ENCODE results near the gene LHX2. TPM values are rescaled to one million over a fixed set of nuclear protein-coding genes. Genes with fewer than 3 reads are reported as not detected.

The LHX2 gene
- total RNA-seq, 1 experiment from 2014 or later: 0.26 TPM

GRCh38 chr9:123967323-123967722 lies 44.2 kb upstream of the LHX2 start:
- peaks cover 4% of the 10 kb centered on the region for H3K27me3 ChIP-seq (replicated peaks; ENCODE audit: insufficient read depth, low read depth, low read length, poor library complexity)
- BruUV-seq (replicated peaks): no TSS peak
- no peak overlapping the region for H3K4me3 ChIP-seq (ENCODE audit: low read depth, low read length, poor library complexity, severe bottlenecking)
- H3K4me1 ChIP-seq (ENCODE audit: insufficient read depth, low read length, poor library complexity, severe bottlenecking): no peaks in the 10 kb centered on the region
- no peak overlapping the region for H3K27ac ChIP-seq (ENCODE audit: low read depth, low read length, poor library complexity, severe bottlenecking)
- ChIA-PET CTCF (no interaction called here), POLR2A (ENCODE audit: low non-redundant PET) (no interaction called here)
- no peak for DNase-seq (ENCODE audit: low spot score)
- intact Hi-C loops (cut with micrococcal nuclease; ENCODE audit: unreplicated experiment): no loop called here
- H3K9me3 ChIP-seq (ENCODE audit: low read depth, low read length, poor library complexity, severe bottlenecking): no peaks in the 10 kb centered on the region
- no peaks in the 10 kb centered on the region for H3K36me3 ChIP-seq (ENCODE audit: insufficient read depth, low read length, poor library complexity, severe bottlenecking)
- no peak for TF ChIP-seq EZH2 (IDR thresholded peaks at IDR 0.05; ENCODE audit: borderline replicate concordance, low read depth, low read length, poor library complexity, severe bottlenecking)
- TF ChIP-seq, protein P1, sequence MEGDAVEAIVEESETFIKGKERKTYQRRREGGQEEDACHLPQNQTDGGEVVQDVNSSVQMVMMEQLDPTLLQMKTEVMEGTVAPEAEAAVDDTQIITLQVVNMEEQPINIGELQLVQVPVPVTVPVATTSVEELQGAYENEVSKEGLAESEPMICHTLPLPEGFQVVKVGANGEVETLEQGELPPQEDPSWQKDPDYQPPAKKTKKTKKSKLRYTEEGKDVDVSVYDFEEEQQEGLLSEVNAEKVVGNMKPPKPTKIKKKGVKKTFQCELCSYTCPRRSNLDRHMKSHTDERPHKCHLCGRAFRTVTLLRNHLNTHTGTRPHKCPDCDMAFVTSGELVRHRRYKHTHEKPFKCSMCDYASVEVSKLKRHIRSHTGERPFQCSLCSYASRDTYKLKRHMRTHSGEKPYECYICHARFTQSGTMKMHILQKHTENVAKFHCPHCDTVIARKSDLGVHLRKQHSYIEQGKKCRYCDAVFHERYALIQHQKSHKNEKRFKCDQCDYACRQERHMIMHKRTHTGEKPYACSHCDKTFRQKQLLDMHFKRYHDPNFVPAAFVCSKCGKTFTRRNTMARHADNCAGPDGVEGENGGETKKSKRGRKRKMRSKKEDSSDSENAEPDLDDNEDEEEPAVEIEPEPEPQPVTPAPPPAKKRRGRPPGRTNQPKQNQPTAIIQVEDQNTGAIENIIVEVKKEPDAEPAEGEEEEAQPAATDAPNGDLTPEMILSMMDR (conservative IDR thresholded peaks at IDR 0.05; ENCODE audit: low read depth, low read length): no peak

DNA sequence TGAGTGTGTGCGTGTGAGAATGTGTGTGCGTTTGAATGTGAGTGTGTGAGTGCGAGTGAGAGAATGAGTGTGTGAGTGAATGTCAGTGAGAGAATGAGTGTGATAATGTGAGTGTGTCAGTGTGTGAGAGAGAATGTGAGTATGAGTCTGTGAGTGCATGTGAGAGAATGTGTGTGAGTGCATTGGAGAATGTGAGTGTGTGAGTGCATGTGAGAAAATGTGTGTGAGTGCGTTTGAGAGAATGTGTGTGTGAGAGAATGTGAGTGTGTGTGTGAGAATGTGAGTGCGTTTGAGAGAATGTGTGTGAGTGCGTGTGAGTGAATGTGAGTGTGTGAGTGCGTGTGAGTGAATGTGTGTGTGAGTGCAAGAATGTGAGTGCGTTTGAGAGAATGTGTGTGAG lies 39.0 kb upstream of the LHX2 start:
- H3K4me3 ChIP-seq (ENCODE audit: low read depth, low read length, poor library complexity, severe bottlenecking): no peak overlapping the region
- ChIA-PET POLR2A (ENCODE audit: low non-redundant PET) (no interaction called here), CTCF (no interaction called here)
- H3K36me3 ChIP-seq (ENCODE audit: insufficient read depth, low read length, poor library complexity, severe bottlenecking): no peaks in the 10 kb centered on the region
- H3K4me1 ChIP-seq (ENCODE audit: insufficient read depth, low read length, poor library complexity, severe bottlenecking): no peaks in the 10 kb centered on the region
- BruUV-seq (replicated peaks): no TSS peak
- H3K9me3 ChIP-seq (ENCODE audit: low read depth, low read length, poor library complexity, severe bottlenecking): no peaks in the 10 kb centered on the region
- TF ChIP-seq EZH2 (IDR thresholded peaks at IDR 0.05; ENCODE audit: borderline replicate concordance, low read depth, low read length, poor library complexity, severe bottlenecking): no peak
- TF ChIP-seq, protein P1 (conservative IDR thresholded peaks at IDR 0.05; ENCODE audit: low read depth, low read length): no peak
- no peak for DNase-seq (ENCODE audit: low spot score)
- H3K27ac ChIP-seq (ENCODE audit: low read depth, low read length, poor library complexity, severe bottlenecking): no peak overlapping the region
- intact Hi-C loops (cut with micrococcal nuclease; ENCODE audit: unreplicated experiment): no loop called here
- peaks cover 10% of the 10 kb centered on the region for H3K27me3 ChIP-seq (replicated peaks; ENCODE audit: insufficient read depth, low read depth, low read length, poor library complexity)

DNA sequence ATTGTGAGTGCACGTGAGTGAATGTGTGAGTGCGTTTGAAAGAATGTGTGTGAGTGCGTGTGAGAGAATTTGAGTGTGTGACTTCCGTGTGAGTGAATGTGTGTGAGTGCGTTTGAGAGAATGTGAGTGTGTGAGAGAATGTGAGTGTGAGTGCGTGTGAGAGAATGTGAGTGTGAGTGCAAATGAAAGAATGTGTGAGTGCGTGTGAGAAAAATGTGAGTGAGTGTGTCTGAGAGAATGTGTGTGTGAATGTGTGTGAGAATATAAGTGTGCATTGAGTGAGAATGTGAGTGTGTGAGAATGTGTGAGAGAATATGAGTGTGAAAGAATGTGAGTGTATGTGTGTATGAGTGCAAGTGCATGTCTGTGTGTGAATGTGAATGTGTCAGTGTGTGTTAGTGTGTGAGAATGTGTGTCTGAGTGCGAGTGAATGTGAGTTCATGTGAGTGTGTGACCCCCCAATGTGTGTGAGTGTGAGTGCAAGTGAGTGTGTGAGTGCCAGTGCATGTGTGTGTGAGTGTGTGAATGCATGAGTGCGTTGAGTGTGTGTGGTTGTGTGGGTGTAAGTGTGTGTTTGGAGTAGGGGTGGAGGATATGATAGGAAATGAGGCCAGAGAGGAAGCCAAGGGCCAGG lies 37.9 kb upstream of the LHX2 start:
- intact Hi-C loops (cut with micrococcal nuclease; ENCODE audit: unreplicated experiment): no loop called here
- H3K4me1 ChIP-seq (ENCODE audit: insufficient read depth, low read length, poor library complexity, severe bottlenecking): no peaks in the 10 kb centered on the region
- no peaks in the 10 kb centered on the region for H3K9me3 ChIP-seq (ENCODE audit: low read depth, low read length, poor library complexity, severe bottlenecking)
- peaks cover 10% of the 10 kb centered on the region for H3K27me3 ChIP-seq (replicated peaks; ENCODE audit: insufficient read depth, low read depth, low read length, poor library complexity)
- CTCF ChIA-PET: no interaction called here
- BruUV-seq (replicated peaks): no TSS peak
- H3K27ac ChIP-seq (ENCODE audit: low read depth, low read length, poor library complexity, severe bottlenecking): no peak overlapping the region
- no peaks in the 10 kb centered on the region for H3K36me3 ChIP-seq (ENCODE audit: insufficient read depth, low read length, poor library complexity, severe bottlenecking)
- no peak for DNase-seq (ENCODE audit: low spot score)
- H3K4me3 ChIP-seq (ENCODE audit: low read depth, low read length, poor library complexity, severe bottlenecking): no peak overlapping the region
- TF ChIP-seq, protein P1 (conservative IDR thresholded peaks at IDR 0.05; ENCODE audit: low read depth, low read length): no peak
- TF ChIP-seq EZH2 (IDR thresholded peaks at IDR 0.05; ENCODE audit: borderline replicate concordance, low read depth, low read length, poor library complexity, severe bottlenecking): no peak
- POLR2A ChIA-PET (ENCODE audit: low non-redundant PET): no interaction called here
